K562 treated with DMSO at 1 percent for 24 hours (cell line): ENCODE results near the gene SRPK3. TPM values are rescaled to one million over a fixed set of nuclear protein-coding genes. Genes with fewer than 3 reads are reported as not detected.

Experiments
- total RNA-seq: library from RNA; unstranded; fragments of 300-600 nt; gene quantifications from 2 replicates; pipeline ENCODE4 v1.2.3, GENCODE V29; 2022; ENCODE audit warnings: low read depth; ENCODE audit not compliant: insufficient read depth

Gene SRPK3, protein sequence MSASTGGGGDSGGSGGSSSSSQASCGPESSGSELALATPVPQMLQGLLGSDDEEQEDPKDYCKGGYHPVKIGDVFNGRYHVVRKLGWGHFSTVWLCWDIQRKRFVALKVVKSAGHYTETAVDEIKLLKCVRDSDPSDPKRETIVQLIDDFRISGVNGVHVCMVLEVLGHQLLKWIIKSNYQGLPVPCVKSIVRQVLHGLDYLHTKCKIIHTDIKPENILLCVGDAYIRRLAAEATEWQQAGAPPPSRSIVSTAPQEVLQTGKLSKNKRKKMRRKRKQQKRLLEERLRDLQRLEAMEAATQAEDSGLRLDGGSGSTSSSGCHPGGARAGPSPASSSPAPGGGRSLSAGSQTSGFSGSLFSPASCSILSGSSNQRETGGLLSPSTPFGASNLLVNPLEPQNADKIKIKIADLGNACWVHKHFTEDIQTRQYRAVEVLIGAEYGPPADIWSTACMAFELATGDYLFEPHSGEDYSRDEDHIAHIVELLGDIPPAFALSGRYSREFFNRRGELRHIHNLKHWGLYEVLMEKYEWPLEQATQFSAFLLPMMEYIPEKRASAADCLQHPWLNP
- 0.13 TPM in 1 of 2 replicates, not detected in the other for total RNA-seq

GRCh38 chrX:153780678-153781427 is at the start of gene SRPK3:
SRPK3 (plus strand) TSS chrX:153781041; CDS start chrX:153781087, 46 bp downstream.

DNA sequence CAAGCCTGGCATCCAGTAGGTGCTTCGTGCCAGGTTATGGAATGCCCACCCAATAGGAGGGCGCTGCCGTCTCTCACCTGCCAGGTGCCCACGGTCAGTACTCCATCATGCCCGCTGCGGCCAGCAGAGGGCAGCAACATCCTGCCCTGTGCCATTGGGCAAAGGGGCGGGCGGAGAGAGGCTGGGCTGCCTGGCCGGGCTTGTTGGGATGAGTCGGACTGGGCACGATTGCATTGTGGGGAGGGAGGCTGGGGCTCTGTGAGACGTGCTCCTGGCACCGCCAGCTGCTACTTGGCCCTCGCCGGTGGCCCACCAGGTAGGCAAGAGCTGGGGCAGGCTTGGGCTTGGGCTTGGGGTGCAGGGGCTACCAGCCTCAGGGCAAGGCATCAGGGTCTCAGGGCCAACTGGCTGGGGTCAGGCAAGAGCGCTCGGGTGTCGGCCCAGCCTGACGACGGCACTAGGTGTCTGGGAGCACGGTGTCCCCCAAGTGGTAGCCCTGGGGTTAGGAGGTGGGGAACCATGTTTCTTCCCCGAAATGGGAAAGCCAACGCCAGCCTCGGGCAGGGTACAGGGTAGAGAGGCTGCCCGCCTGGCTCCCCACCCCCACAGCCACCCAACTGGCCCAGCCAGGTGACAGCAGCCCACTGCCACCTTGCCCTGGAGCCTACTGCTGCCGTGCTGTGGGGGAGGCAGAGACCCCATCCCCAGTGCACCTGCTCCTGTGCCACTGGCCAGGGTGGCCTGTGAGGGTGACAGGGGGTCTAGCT is 16.7 kb upstream of the SRPK3 start, which contains the start of gene PLXNB3:
TSS of gene PLXNB3 (plus strand) at position 261 of the 767 bp plus-strand sequence. CDS start 1,287 bp downstream, outside the sequence.

DNA sequence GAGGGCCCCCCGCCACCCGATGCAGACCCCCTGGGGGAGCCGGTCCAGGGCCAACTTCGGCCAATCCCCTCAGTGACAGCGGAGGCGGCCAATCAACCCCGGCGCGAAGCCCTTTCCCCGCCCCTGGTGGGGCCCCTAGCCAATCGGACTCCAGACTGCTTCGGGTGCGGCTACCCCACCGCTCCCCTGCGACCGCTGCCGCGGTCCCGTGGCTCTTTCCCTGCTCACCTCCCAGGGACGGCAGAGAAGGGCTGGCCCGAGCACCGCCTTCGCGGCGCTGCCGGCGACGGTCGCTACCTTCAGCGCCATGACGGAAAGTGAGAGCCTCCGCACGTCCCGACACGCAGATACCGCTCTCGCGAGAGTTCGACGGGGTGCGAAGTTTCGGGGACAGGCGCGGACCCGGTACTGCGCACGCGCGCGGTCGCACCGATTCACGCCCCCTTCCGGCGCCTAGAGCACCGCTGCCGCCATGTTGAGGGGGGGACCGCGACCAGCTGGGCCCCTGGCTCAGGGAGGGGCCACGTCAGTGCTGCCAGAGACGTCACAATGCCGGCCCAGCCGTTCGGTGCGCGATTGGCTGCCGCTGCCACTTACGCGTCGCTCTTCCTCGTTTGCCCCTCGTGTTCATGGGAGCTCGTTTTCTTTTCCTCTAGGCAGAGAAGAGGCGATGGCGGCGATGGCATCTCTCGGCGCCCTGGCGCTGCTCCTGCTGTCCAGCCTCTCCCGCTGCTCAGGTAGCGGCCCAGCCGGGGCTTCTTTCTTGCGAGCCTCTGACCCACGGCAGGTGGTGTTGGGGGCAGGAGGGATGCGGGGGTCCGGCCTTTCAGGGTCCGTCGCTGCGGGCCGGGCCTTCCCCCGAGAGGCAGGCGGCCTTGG is 13.4 kb downstream of the SRPK3 start, which contains the start of the genes IDH3G and SSR4:
TSS of gene IDH3G (minus strand) at position 358 of the 879 bp plus-strand sequence. CDS start at position 309, 49 bp downstream.
TSS of gene SSR4 (plus strand) at position 651 of the 879 bp plus-strand sequence. CDS start at position 671, 20 bp downstream.

GRCh38 chrX:153829799-153830639 is 49.2 kb downstream of the SRPK3 start, which contains the start of gene PDZD4:
PDZD4 (minus strand) TSS chrX:153830544; CDS start chrX:153830298, 246 bp downstream.

Other genes starting within 250 kb of the SRPK3 start
- 45.2 and 46.1 TPM in 2 replicates for gene CCNQ, start 181.9 kb upstream of the SRPK3 start, total RNA-seq
- 3.8 and 4.7 TPM in 2 replicates for gene DUSP9, start 133.8 kb upstream of the SRPK3 start, total RNA-seq
- gene PNCK, start 107.2 kb upstream of the SRPK3 start, total RNA-seq = 3.2 and 3.4 TPM in 2 replicates
- 44.3 and 46.8 TPM in 2 replicates for gene SLC6A8, start 93.1 kb upstream of the SRPK3 start, total RNA-seq
- 217 and 219 TPM in 2 replicates for gene BCAP31, start 56.7 kb upstream of the SRPK3 start, total RNA-seq
- 47.5 and 48.3 TPM in 2 replicates for gene ABCD1, start 56.2 kb upstream of the SRPK3 start, total RNA-seq
- 0.75 and 3.0 TPM in 2 replicates for gene PLXNB3, start 16.8 kb upstream of the SRPK3 start, total RNA-seq
- gene IDH3G, start 13.3 kb downstream of the SRPK3 start, total RNA-seq = 94.7 and 98.9 TPM in 2 replicates
- gene SSR4, start 13.6 kb downstream of the SRPK3 start, total RNA-seq = 700 and 858 TPM in 2 replicates
- gene PDZD4, start 49.5 kb downstream of the SRPK3 start, total RNA-seq = not detected in 2 replicates
- 0.61 and 0.90 TPM in 2 replicates for gene L1CAM, start 105.1 kb downstream of the SRPK3 start, total RNA-seq
- gene AVPR2, start 123.6 kb downstream of the SRPK3 start, total RNA-seq = 0.45 and 1.8 TPM in 2 replicates
- gene ARHGAP4, start 145.2 kb downstream of the SRPK3 start, total RNA-seq = 90.5 and 104 TPM in 2 replicates
- 120 and 121 TPM in 2 replicates for gene NAA10, start 154.0 kb downstream of the SRPK3 start, total RNA-seq
- 66.4 and 66.6 TPM in 2 replicates for gene RENBP, start 163.6 kb downstream of the SRPK3 start, total RNA-seq
- gene HCFC1, start 190.8 kb downstream of the SRPK3 start, total RNA-seq = 64.2 and 66.3 TPM in 2 replicates
- 20.6 and 22.6 TPM in 2 replicates for gene TMEM187, start 191.7 kb downstream of the SRPK3 start, total RNA-seq
- gene IRAK1, start 238.9 kb downstream of the SRPK3 start, total RNA-seq = 180 and 181 TPM in 2 replicates